HCT116 (cell line): ENCODE results near the gene FBXO34.

Experiments used
- CEBPB ChIP-seq: IDR thresholded peaks from 2 replicates; pipeline ENCODE4 v1.6.1; 2012; ENCODE audit warnings: low read depth
- EZH2 ChIP-seq: fragments of 200-600 bp; sonication (generic); IDR thresholded peaks from 2 replicates; pipeline ENCODE4 v1.6.1; 2017; ENCODE audit warnings: antibody characterized with exemption, mixed run types
- POLR2A ChIP-seq: IDR thresholded peaks from 2 replicates; pipeline ENCODE4 v1.7.0; 2011; ENCODE audit warnings: borderline replicate concordance; ENCODE audit not compliant: insufficient read depth, insufficient read length; ENCODE audit errors: extremely low read depth
- ZNF274 ChIP-seq: fragments of 200-500 bp; sonication (Bioruptor generic); IDR thresholded peaks from 2 replicates; pipeline ENCODE4 v1.6.1; 2014; ENCODE audit warnings: mild to moderate bottlenecking, low read depth, low read length, inconsistent platforms
- TF ChIP-seq, protein P1 (sequence below): IDR thresholded peaks from 2 replicates; pipeline ENCODE4 v1.6.1; 2012; ENCODE audit warnings: low read depth
- TF ChIP-seq, protein P2 (sequence below): IDR thresholded peaks from 2 replicates; pipeline ENCODE4 v1.6.1; 2012
- TF ChIP-seq, protein P3 (sequence below), 3 experiments: fragments of 200-600 bp in 1 of 3; sonication (generic) in 1 of 3; IDR thresholded peaks in 2 of 3; conservative IDR thresholded peaks in 1 of 3; 2 replicates each; pipeline ENCODE4 v1.5.1; 2012 to 2017; ENCODE audit warnings: low read depth in 2 of 3, low read length in 2 of 3, antibody characterized with exemption in 1 of 3, borderline replicate concordance in 1 of 3, control low read depth in 1 of 3, mild to moderate bottlenecking in 1 of 3, mixed read lengths in 1 of 3, mixed run types in 1 of 3, moderate library complexity in 1 of 3; ENCODE audit not compliant: insufficient read depth in 1 of 3

DNA sequence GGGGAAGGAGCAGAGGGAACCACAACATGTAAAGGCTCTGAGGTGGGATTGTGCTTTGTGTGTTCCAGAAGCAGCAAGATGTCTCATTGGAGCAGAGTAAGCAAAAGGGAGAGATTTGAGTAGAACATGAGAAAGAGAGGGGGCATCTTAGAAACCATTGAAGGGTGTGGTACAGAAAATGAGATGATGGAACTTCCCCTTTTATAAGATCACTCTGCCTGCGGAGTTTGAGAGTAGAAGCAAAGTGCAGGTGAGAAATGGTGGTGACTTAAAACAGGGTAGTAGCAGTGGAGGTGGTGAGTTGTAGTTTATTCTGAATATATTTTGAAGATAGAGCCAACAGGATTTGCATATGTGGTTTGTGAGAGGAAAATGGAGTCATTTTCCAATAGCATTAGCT is 56.0 kb downstream of the FBXO34 start:
- TF ChIP-seq EZH2 (no peak), CEBPB (no peak), ZNF274 (no peak), POLR2A (no peak)
- TF ChIP-seq, protein P1, sequence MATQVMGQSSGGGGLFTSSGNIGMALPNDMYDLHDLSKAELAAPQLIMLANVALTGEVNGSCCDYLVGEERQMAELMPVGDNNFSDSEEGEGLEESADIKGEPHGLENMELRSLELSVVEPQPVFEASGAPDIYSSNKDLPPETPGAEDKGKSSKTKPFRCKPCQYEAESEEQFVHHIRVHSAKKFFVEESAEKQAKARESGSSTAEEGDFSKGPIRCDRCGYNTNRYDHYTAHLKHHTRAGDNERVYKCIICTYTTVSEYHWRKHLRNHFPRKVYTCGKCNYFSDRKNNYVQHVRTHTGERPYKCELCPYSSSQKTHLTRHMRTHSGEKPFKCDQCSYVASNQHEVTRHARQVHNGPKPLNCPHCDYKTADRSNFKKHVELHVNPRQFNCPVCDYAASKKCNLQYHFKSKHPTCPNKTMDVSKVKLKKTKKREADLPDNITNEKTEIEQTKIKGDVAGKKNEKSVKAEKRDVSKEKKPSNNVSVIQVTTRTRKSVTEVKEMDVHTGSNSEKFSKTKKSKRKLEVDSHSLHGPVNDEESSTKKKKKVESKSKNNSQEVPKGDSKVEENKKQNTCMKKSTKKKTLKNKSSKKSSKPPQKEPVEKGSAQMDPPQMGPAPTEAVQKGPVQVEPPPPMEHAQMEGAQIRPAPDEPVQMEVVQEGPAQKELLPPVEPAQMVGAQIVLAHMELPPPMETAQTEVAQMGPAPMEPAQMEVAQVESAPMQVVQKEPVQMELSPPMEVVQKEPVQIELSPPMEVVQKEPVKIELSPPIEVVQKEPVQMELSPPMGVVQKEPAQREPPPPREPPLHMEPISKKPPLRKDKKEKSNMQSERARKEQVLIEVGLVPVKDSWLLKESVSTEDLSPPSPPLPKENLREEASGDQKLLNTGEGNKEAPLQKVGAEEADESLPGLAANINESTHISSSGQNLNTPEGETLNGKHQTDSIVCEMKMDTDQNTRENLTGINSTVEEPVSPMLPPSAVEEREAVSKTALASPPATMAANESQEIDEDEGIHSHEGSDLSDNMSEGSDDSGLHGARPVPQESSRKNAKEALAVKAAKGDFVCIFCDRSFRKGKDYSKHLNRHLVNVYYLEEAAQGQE = no peak
- TF ChIP-seq, protein P2, sequence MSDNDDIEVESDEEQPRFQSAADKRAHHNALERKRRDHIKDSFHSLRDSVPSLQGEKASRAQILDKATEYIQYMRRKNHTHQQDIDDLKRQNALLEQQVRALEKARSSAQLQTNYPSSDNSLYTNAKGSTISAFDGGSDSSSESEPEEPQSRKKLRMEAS = no peak
- TF ChIP-seq, protein P3, sequence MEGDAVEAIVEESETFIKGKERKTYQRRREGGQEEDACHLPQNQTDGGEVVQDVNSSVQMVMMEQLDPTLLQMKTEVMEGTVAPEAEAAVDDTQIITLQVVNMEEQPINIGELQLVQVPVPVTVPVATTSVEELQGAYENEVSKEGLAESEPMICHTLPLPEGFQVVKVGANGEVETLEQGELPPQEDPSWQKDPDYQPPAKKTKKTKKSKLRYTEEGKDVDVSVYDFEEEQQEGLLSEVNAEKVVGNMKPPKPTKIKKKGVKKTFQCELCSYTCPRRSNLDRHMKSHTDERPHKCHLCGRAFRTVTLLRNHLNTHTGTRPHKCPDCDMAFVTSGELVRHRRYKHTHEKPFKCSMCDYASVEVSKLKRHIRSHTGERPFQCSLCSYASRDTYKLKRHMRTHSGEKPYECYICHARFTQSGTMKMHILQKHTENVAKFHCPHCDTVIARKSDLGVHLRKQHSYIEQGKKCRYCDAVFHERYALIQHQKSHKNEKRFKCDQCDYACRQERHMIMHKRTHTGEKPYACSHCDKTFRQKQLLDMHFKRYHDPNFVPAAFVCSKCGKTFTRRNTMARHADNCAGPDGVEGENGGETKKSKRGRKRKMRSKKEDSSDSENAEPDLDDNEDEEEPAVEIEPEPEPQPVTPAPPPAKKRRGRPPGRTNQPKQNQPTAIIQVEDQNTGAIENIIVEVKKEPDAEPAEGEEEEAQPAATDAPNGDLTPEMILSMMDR (IDR thresholded peaks at IDR 0.05 in 2 of 3, conservative IDR thresholded peaks at IDR 0.05 in 1 of 3; ENCODE audit: borderline replicate concordance in 1 of 3, insufficient read depth in 1 of 3, low read depth in 2 of 3, low read length in 2 of 3) = no peak
